ENCODE measurements around the gene SGSH. TPM values are rescaled to one million over a fixed set of nuclear protein-coding genes. Genes with fewer than 3 reads are reported as not detected.

SGSH gene
- total RNA-seq, 1 experiment from 2014 or later, result 19.8 TPM

- H2BK120ac ChIP-seq (ENCODE audit: low read depth, low read length, poor library complexity, severe bottlenecking), result no peak overlapping the region
- no peak overlapping the region for H3K4me3 Mint-ChIP-seq
- no peak overlapping the region for H2BK5ac ChIP-seq (ENCODE audit: insufficient read length, low read length)
- H4K20me1 ChIP-seq (ENCODE audit: control insufficient read depth, insufficient read depth, insufficient read length), result no peaks in the 10 kb centered on the region
- no peak overlapping the region for H2AK5ac ChIP-seq (ENCODE audit: insufficient read length, low read length)
- H3K18ac ChIP-seq (ENCODE audit: insufficient read length, low read depth, low read length), result no peak overlapping the region
- DNase-seq, result no peak
- H3K27ac Mint-ChIP-seq, result no peak overlapping the region
- H3T11ph ChIP-seq (ENCODE audit: low read length), result no peak overlapping the region
- no peaks in the 10 kb centered on the region for H3K23me2 ChIP-seq (ENCODE audit: insufficient read length, low read depth, low read length, poor library complexity, severe bottlenecking)
- H3K79me1 ChIP-seq (ENCODE audit: insufficient read depth, low read depth, low read length, poor library complexity, severe bottlenecking), result no peaks in the 10 kb centered on the region
- no peak overlapping the region for H3K14ac ChIP-seq (ENCODE audit: insufficient read depth, low read length)
- no peak overlapping the region for H4K91ac ChIP-seq (ENCODE audit: insufficient read length, low read depth, low read length)
- no peaks in the 10 kb centered on the region for H3K27me3 ChIP-seq (ENCODE audit: insufficient read depth, low read length)
- H3K27ac ChIP-seq (ENCODE audit: insufficient read length, low read depth, low read length), result no peak overlapping the region
- H3K36me3 Mint-ChIP-seq (ENCODE audit: insufficient read depth in 1 of 3, low read depth in 3 of 3), result no peaks in the 10 kb centered on the region; a peak in 1 of 7 replicates
- H3K4me2 ChIP-seq (ENCODE audit: insufficient read depth, insufficient read length, low read length), result no peak overlapping the region
- no peak overlapping the region for H3K23ac ChIP-seq (ENCODE audit: insufficient read length, low read depth, low read length)
- no peak overlapping the region for H2BK15ac ChIP-seq (ENCODE audit: low read depth, low read length)
- no peak overlapping the region for H3K9ac ChIP-seq (ENCODE audit: extremely low read depth, insufficient read length, low read length)
- no peaks in the 10 kb centered on the region; a peak in 1 of 5 replicates for H3K9me3 Mint-ChIP-seq
- H3K4me1 ChIP-seq (ENCODE audit: insufficient read depth, low read length), result no peaks in the 10 kb centered on the region
- peaks cover 22% of the 10 kb centered on the region for H3K27me3 Mint-ChIP-seq (ENCODE audit: low read depth)
- H4K8ac ChIP-seq (replicated peaks; ENCODE audit: insufficient read length, low read depth, low read length), result no peak overlapping the region
- TF ChIP-seq CTCF (conservative IDR thresholded peaks at IDR 0.05), result no peak
- H2BK12ac ChIP-seq (ENCODE audit: insufficient read length, low read depth, low read length), result no peak overlapping the region
- no peak overlapping the region for H4K5ac ChIP-seq (ENCODE audit: insufficient read length, low read depth, low read length)
- H3K4me1 Mint-ChIP-seq, result peaks cover 9 to 24% of the 10 kb centered on the region in 2 experiments
- no peaks in the 10 kb centered on the region for H3K9me3 ChIP-seq (ENCODE audit: control insufficient read depth, low read depth, low read length)
- no peak overlapping the region for H2BK20ac ChIP-seq (ENCODE audit: low read depth, low read length, poor library complexity, severe bottlenecking)
- no peak overlapping the region for H3K4ac ChIP-seq (ENCODE audit: low read depth, low read length)
- no peak overlapping the region for H3K56ac ChIP-seq (ENCODE audit: insufficient read length, low read depth, low read length)
- no peak overlapping the region for H2AFZ ChIP-seq (ENCODE audit: low read length)
- WGBS (ENCODE audit: extremely low coverage, insufficient read length, low lambda C conversion rate), result no CpG with 5 or more reads among the region's 12 CpGs
- H3K79me2 ChIP-seq (ENCODE audit: insufficient read depth, low read length), result no peaks in the 10 kb centered on the region
Measured at GRCh38 chr17:80173126-80173525, 47.0 kb downstream of the SGSH start.
